A549 (cell line): ENCODE results near the gene NPTXR. TPM values are rescaled to one million over a fixed set of nuclear protein-coding genes. Genes with fewer than 3 reads are reported as not detected.
A peak's percentile ranks its signal among the peaks of the same experiment; 100 is the strongest.

ENCODE experiments used
- ATAC-seq, 2 experiments: fragments of 200-7000 bp in 1 of 2; fragments of >200 bp in 1 of 2; cut with Nextera tagmentation in 1 of 2; cut with Tn5 transposase in 1 of 2; 3 replicates each; pipeline versions ENCODE4 v1.8.0 to v1.9.1; 2018 to 2020; ENCODE audit warnings: mild to moderate bottlenecking in 1 of 2, moderate library complexity in 1 of 2
- CTCF ChIA-PET: fragments of 300-600 bp; sonication (Branson Sonifier 250); formaldehyde crosslinking; extraction: SDS; loops from one replicate; lab custom pipeline; 2021; ENCODE audit warnings: antibody characterized with exemption, inconsistent platforms; lab: Yijun Ruan, JAX
- POLR2A ChIA-PET: fragments of 350-600 bp; formaldehyde crosslinking; extraction: SDS; loops from one replicate; lab custom pipeline; 2021; ENCODE audit warnings: antibody characterized with exemption, inconsistent platforms; lab: Yijun Ruan, JAX
- DNase-seq, 2 experiments: peaks; one replicate each; pipeline versions ENCODE4 v3.0.0 to v3.0.0-alpha.2; 2011 to 2016; ENCODE audit warnings: low read depth in 1 of 2, low spot score in 1 of 2
- FAIRE-seq: peaks from 2 replicates; lab custom pipeline; 2011; peaks lifted over from hg19 to GRCh38; lab: Jason Lieb, UNC
- H3K27ac ChIP-seq, 2 experiments: fragments of >200 bp; sonication (Bioruptor Twin); formaldehyde crosslinking; 3 replicates each; pipeline ENCODE4 v1.5.1; 2016 to 2017
- H3K4me1 ChIP-seq: fragments of >200 bp; sonication (Bioruptor Twin); formaldehyde crosslinking; 3 replicates; pipeline ENCODE4 v1.6.1; 2016
- H3K4me2 ChIP-seq: fragments of >200 bp; sonication (Bioruptor Twin); formaldehyde crosslinking; 3 replicates; pipeline ENCODE4 v1.6.1; 2016
- H3K4me3 ChIP-seq: fragments of >200 bp; sonication (Bioruptor Twin); formaldehyde crosslinking; 3 replicates; pipeline ENCODE4 v1.5.1; 2016
- H3K9me3 ChIP-seq: fragments of >200 bp; sonication (Bioruptor Twin); formaldehyde crosslinking; 3 replicates; pipeline ENCODE4 v1.6.1; 2016
- BHLHE40 ChIP-seq: IDR thresholded peaks from 2 replicates; pipeline ENCODE4 v1.6.1; 2012; ENCODE audit warnings: low read depth, low read length, inconsistent platforms
- CHD2 ChIP-seq: fragments of 150-350 bp; IDR thresholded peaks from 2 replicates; pipeline ENCODE4 v1.6.1; 2014; ENCODE audit warnings: low read length; ENCODE audit not compliant: partially characterized antibody
- EHMT2 ChIP-seq: fragments of 200-600 bp; sonication (generic); IDR thresholded peaks from 2 replicates; pipeline ENCODE4 v1.6.1; 2016; ENCODE audit warnings: antibody characterized with exemption, low read depth, mild to moderate bottlenecking, moderate library complexity
- FOSL2 ChIP-seq, 2 experiments: fragments of 450-650 bp in 1 of 2; fragments of >200 bp in 1 of 2; sonication (Bioruptor Twin) in 1 of 2; formaldehyde crosslinking; IDR thresholded peaks; 2 replicates each; pipeline versions ENCODE4 v1.5.0 to v1.6.1; 2016 to 2020; ENCODE audit warnings: mild to moderate bottlenecking in 1 of 2, moderate library complexity in 1 of 2
- FOXS1 ChIP-seq: fragments of 250-450 bp; sonication (Bioruptor Pico); IDR thresholded peaks from 2 replicates; pipeline ENCODE4 v1.5.0; 2020; ENCODE audit warnings: mild to moderate bottlenecking, moderate library complexity
- HDAC2 ChIP-seq: fragments of 200-600 bp; sonication (generic); IDR thresholded peaks from 2 replicates; pipeline ENCODE4 v1.6.1; 2016
- HMGXB4 ChIP-seq: fragments of 250-450 bp; sonication (Bioruptor Pico); IDR thresholded peaks from 2 replicates; pipeline ENCODE4 v1.5.0; 2021; ENCODE audit warnings: mild to moderate bottlenecking, moderate library complexity, borderline replicate concordance
- HOXA7 ChIP-seq: fragments of 250-450 bp; sonication (Bioruptor Pico); IDR thresholded peaks from 2 replicates; pipeline ENCODE4 v1.5.0; 2020; ENCODE audit warnings: mild to moderate bottlenecking, moderate library complexity
- KDM1A ChIP-seq: fragments of 200-600 bp; sonication (generic); IDR thresholded peaks from 2 replicates; pipeline ENCODE4 v1.6.1; 2016; ENCODE audit warnings: low read depth, mild to moderate bottlenecking
- KDM5A ChIP-seq: fragments of 200-600 bp; sonication (generic); IDR thresholded peaks from 2 replicates; pipeline ENCODE4 v1.6.1; 2016; ENCODE audit warnings: antibody characterized with exemption, mild to moderate bottlenecking
- MYC ChIP-seq: IDR thresholded peaks from 2 replicates; pipeline ENCODE4 v1.6.1; 2012; ENCODE audit warnings: mild to moderate bottlenecking, inconsistent platforms, low read length, improper control_type of control experiment, borderline replicate concordance
- PBX3 ChIP-seq: IDR thresholded peaks from 2 replicates; pipeline ENCODE4 v1.6.1; 2012
- PHF8 ChIP-seq: fragments of 200-600 bp; sonication (generic); IDR thresholded peaks from 2 replicates; pipeline ENCODE4 v1.6.1; 2016; ENCODE audit warnings: low read depth, mild to moderate bottlenecking, antibody characterized with exemption, moderate library complexity, borderline replicate concordance
- POLR2AphosphoS2 ChIP-seq: conservative IDR thresholded peaks from 2 replicates; pipeline ENCODE4 v1.6.1; 2012; ENCODE audit warnings: low read length, improper control_type of control experiment, inconsistent platforms
- RFX5 ChIP-seq: fragments of 450-650 bp; IDR thresholded peaks from 2 replicates; pipeline ENCODE4 v1.7.1; 2014; ENCODE audit warnings: antibody characterized with exemption, mild to moderate bottlenecking, moderate library complexity
- ZFP36 ChIP-seq: fragments of 450-650 bp; IDR thresholded peaks from 2 replicates; pipeline ENCODE4 v1.6.1; 2014; ENCODE audit warnings: borderline replicate concordance; ENCODE audit not compliant: partially characterized antibody
- ZNF302 ChIP-seq: fragments of 250-450 bp; sonication (Bioruptor Pico); IDR thresholded peaks from 2 replicates; pipeline ENCODE4 v1.9.0; 2021; ENCODE audit warnings: inconsistent platforms, mild to moderate bottlenecking, moderate library complexity
- WGBS: methylation state at CpG from one replicate; pipeline ENCODE4 v1.1.6; 2017; ENCODE audit errors: missing lambda C conversion rate; 5-methylcytosine and 5-hydroxymethylcytosine counted together
- polyA plus RNA-seq, 4 experiments: library from polyadenylated mRNA; depleted of rRNA in 3 of 4; stranded (reverse); fragments of >200 nt; fragmentation: RNase III in 1 of 4; extraction: RNeasy Plus Mini Kit Qiagen cat#74134 plus additional on column Dnase treatment in 1 of 4; gene quantifications; 2 replicates in 3 of 4; 3 replicates in 1 of 4; pipeline ENCODE4 v1.2.3, GENCODE V29; 2011 to 2017
- TF ChIP-seq, protein P1 (sequence below): IDR thresholded peaks from 2 replicates; pipeline ENCODE4 v1.6.1; 2012; ENCODE audit warnings: low read depth, borderline replicate concordance
- TF ChIP-seq, protein P2 (sequence below): fragments of >200 bp; sonication (Bioruptor Twin); formaldehyde crosslinking; IDR thresholded peaks from 3 replicates; pipeline ENCODE4 v1.5.1; 2016

NPTXR gene
- polyA plus RNA-seq, 2 of the 4 experiments (the other 2 are of a cell fraction), result 3.3 to 15.3 TPM

DNA sequence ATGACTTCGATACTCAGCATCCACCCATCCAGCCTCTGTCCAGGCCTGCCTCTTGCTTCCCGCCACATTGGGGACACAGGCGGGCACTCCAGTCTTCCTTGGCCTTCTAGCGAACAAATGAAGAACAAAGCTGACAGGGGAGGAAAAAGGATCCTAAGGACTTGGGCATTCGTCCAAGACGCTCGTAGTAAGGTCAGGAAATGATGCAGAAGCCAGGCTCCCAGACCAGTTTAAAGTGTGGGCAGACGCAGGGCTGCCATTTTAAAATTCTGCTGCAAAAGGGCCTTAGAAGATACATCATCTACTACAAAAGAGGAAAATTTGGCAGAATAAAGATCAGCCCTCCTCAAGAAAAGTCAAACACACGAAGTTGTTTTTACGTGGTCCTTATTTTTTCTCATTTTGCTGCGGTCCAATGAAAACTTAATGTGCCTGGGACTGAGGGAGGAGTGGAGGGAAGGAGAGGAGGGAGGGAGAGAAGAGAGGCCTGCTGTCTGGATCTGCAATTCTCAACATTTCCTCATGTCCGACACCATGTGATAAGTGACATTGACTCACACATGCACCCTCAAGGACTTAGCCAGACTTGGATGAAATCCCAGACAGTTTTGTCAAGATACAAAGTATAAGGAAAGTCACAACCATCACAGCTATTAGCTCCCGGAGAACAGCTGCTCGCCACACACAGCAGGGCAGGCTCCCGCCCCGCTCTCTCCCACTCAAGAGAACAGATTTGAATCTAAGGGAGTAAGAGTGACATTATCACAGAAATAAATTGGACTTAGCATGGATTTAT is 55.6 kb downstream of the NPTXR start:
- Histone ChIP-seq H3K4me1 (peaks cover 19% of the 10 kb centered on the region), H3K4me3 (no peak overlapping the region), H3K9me3 (no peaks in the 10 kb centered on the region), H3K27ac (peak overlapping the region; percentile 55 to 68; a peak in 5 of 6 replicates), H3K4me2 (peak overlapping the region; percentile 14; the same call in 1 of the 3 replicates)
- POLR2A ChIA-PET, result no interaction called here
- no peak for FAIRE-seq
- WGBS, result 79% methylated on average over 16 of the region's 16 CpGs
- peak; percentile 66 to 85 for ATAC-seq
- CTCF ChIA-PET, result interaction anchor here (2.8 to 6.0 kb wide), 2 partner anchors 12 to 20 kb away, joined by 7 to 45 read pairs; no protein-coding TSS in a partner anchor
- peak in 1 of 2 experiments; percentile 49 for DNase-seq
- TF ChIP-seq PBX3, result no peak
- TF ChIP-seq EHMT2, result no peak

- DNase-seq, result no peak
- ChIA-PET POLR2A (no interaction called here), CTCF (interaction anchor here (6.0 kb wide), 1 partner anchor 18 kb away, joined by 45 read pairs; no protein-coding TSS in a partner anchor)
- Histone ChIP-seq H3K27ac (no peak overlapping the region), H3K4me3 (no peak overlapping the region), H3K4me1 (peaks cover 14% of the 10 kb centered on the region), H3K9me3 (no peaks in the 10 kb centered on the region), H3K4me2 (no peak overlapping the region)
- WGBS, result 86% methylated on average over 3 of the region's 3 CpGs
- no peak for FAIRE-seq
- no peak for ATAC-seq
- TF ChIP-seq PBX3 (no peak), FOXS1 (CRISPR knock-in tag) (no peak), FOSL2 (IDR thresholded peaks at IDR 0.05) (no peak), FOSL2 (CRISPR knock-in tag; IDR thresholded peaks at IDR 0.05) (no peak), EHMT2 (no peak), CHD2 (no peak), PHF8 (no peak), ZNF302 (CRISPR knock-in tag) (no peak), HOXA7 (CRISPR knock-in tag) (no peak), HMGXB4 (CRISPR knock-in tag) (no peak), BHLHE40 (no peak), ZFP36 (no peak), HDAC2 (no peak), RFX5 (no peak), MYC (no peak), KDM5A (no peak), KDM1A (no peak), POLR2AphosphoS2 (no peak)
- TF ChIP-seq, protein P1, sequence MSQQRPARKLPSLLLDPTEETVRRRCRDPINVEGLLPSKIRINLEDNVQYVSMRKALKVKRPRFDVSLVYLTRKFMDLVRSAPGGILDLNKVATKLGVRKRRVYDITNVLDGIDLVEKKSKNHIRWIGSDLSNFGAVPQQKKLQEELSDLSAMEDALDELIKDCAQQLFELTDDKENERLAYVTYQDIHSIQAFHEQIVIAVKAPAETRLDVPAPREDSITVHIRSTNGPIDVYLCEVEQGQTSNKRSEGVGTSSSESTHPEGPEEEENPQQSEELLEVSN, result no peak
- TF ChIP-seq, protein P2, sequence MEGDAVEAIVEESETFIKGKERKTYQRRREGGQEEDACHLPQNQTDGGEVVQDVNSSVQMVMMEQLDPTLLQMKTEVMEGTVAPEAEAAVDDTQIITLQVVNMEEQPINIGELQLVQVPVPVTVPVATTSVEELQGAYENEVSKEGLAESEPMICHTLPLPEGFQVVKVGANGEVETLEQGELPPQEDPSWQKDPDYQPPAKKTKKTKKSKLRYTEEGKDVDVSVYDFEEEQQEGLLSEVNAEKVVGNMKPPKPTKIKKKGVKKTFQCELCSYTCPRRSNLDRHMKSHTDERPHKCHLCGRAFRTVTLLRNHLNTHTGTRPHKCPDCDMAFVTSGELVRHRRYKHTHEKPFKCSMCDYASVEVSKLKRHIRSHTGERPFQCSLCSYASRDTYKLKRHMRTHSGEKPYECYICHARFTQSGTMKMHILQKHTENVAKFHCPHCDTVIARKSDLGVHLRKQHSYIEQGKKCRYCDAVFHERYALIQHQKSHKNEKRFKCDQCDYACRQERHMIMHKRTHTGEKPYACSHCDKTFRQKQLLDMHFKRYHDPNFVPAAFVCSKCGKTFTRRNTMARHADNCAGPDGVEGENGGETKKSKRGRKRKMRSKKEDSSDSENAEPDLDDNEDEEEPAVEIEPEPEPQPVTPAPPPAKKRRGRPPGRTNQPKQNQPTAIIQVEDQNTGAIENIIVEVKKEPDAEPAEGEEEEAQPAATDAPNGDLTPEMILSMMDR, result no peak
Observed at GRCh38 chr22:38786631-38787030, 57.2 kb downstream of the NPTXR start.
